ENCODE data around the gene IL6R. TPM values are rescaled to one million over a fixed set of nuclear protein-coding genes. Genes with fewer than 3 reads are reported as not detected.

The IL6R gene
- total RNA-seq, 4 donors from 2014 or later = 31.6 to 53.7 (median 33.5) TPM

DNA sequence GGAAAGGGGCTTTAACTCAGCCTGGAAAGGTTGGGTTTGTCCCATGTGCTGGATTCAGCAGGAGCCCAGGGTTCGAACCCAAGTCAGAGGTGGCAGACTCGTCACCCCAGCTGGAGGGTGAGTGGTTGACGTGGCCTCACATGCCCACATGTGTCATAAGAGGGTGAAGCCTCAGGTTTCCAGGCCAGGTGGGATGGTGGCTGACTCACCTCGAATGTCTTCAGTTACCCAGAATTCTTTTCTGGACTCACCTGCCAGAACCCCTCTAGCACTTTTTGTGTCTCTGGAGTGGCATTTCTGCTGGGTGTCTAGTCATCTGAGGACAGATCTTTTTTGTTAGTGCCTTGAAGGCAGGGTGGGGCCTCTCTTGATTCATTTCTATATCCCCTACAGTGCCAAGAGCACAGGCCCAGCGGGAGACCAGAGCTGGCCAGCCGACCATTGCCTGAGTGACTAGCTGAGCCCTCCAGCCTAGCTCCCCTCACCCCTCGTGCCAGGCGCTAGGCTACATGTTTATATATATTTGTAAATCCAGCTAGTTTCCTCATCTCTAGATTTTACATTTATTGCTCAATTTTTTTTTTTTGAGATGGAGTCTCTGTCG lies 28.1 kb downstream of the IL6R start:
- H3K36me3 ChIP-seq = peaks cover 0 to 46% (median 5%) of the 10 kb centered on the region in 3 donors
- TF ChIP-seq, protein P1, sequence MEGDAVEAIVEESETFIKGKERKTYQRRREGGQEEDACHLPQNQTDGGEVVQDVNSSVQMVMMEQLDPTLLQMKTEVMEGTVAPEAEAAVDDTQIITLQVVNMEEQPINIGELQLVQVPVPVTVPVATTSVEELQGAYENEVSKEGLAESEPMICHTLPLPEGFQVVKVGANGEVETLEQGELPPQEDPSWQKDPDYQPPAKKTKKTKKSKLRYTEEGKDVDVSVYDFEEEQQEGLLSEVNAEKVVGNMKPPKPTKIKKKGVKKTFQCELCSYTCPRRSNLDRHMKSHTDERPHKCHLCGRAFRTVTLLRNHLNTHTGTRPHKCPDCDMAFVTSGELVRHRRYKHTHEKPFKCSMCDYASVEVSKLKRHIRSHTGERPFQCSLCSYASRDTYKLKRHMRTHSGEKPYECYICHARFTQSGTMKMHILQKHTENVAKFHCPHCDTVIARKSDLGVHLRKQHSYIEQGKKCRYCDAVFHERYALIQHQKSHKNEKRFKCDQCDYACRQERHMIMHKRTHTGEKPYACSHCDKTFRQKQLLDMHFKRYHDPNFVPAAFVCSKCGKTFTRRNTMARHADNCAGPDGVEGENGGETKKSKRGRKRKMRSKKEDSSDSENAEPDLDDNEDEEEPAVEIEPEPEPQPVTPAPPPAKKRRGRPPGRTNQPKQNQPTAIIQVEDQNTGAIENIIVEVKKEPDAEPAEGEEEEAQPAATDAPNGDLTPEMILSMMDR (IDR thresholded peaks at IDR 0.05) = no peak
- TF ChIP-seq EP300 (IDR thresholded peaks at IDR 0.05) (no peak), POLR2A (IDR thresholded peaks at IDR 0.05) (no peak)
- H3K4me3 ChIP-seq = no peak overlapping the region
- no peaks in the 10 kb centered on the region for H3K9me3 ChIP-seq
- H3K4me1 ChIP-seq = peaks cover 0 to 81% (median 48%) of the 10 kb centered on the region in 4 donors
- WGBS, 2 donors = 83 to 84% methylated on average over 9 of the region's 9 CpGs
- H3K27ac ChIP-seq = peak overlapping the region; percentile 43 to 86 (median 79)
- DNase-seq (ENCODE audit: low spot score in 2 of 2) = no peak
- no peaks in the 10 kb centered on the region for H3K27me3 ChIP-seq

DNA sequence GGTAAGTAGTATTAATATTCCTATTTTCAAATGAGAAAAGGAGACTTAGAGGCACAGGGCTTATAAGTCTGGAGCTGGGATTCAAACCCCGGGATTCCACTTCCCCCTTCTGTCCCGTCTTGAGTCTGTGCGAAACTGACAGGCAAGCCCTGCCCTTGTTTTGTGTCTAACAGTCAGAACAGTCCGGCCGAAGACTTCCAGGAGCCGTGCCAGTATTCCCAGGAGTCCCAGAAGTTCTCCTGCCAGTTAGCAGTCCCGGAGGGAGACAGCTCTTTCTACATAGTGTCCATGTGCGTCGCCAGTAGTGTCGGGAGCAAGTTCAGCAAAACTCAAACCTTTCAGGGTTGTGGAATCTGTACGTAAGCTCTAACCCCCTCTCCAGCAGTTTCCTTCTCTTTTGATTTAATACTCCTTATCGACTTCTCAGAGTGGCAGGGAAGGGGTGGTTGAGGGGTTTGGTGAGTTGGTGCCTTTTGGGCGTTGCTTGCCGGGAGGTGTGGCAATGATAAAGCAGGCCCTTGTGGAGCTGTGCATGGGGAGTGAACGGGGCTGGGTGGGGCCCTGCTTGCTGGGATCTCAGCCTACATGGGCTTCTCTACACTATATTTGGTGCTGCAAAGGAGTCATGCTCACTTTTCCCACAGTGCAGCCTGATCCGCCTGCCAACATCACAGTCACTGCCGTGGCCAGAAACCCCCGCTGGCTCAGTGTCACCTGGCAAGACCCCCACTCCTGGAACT lies 29.4 kb downstream of the IL6R start:
- peak; percentile 75 to 76 for DNase-seq (ENCODE audit: low spot score in 2 of 2)
- Histone ChIP-seq H3K9me3 (no peaks in the 10 kb centered on the region), H3K36me3 (peaks cover 0 to 50% (median 5%) of the 10 kb centered on the region in 3 donors), H3K4me1 (peaks cover 0 to 71% (median 36%) of the 10 kb centered on the region in 4 donors), H3K27me3 (no peaks in the 10 kb centered on the region), H3K4me3 (peak overlapping the region in 1 of 4 donors; percentile 23), H3K27ac (peak overlapping the region; percentile 43 to 86 (median 79))
- no peak for TF ChIP-seq POLR2A (IDR thresholded peaks at IDR 0.05)
- peak; percentile 23 to 87 for TF ChIP-seq EP300 (IDR thresholded peaks at IDR 0.05)
- 19 to 31% methylated on average over 18 of the region's 18 CpGs for WGBS, 2 donors

DNA sequence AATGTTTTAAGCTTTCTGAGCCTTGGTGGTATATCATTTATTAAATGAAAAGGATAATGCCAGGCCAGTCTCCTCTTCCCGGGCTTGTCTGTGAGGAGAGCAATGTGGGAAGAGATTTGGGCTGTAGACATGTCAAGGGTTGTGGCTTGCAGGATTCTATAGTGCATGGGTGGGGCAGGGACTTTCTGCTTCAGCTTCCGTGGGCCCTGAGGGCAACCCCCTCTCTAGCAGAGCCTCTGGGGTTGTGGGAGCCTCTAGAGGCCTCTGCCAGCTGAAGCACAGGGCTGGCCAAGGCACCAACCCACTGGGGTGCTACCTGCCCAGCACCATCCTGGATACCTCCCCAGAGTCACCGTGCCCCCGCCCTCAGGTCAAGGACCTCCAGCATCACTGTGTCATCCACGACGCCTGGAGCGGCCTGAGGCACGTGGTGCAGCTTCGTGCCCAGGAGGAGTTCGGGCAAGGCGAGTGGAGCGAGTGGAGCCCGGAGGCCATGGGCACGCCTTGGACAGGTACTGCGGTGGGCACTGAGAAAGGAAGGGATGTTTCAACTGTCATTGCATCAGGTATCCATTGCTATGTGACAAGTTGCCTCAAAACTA lies 30.6 kb downstream of the IL6R start:
- Histone ChIP-seq H3K4me3 (no peak overlapping the region), H3K9me3 (no peaks in the 10 kb centered on the region), H3K4me1 (peaks cover 0 to 59% (median 25%) of the 10 kb centered on the region in 4 donors), H3K27ac (peak overlapping the region; percentile 43 to 86 (median 79)), H3K36me3 (peaks cover 0 to 47% (median 5%) of the 10 kb centered on the region in 3 donors), H3K27me3 (no peaks in the 10 kb centered on the region)
- TF ChIP-seq, protein P1 (IDR thresholded peaks at IDR 0.05) = no peak
- 91 to 92% methylated on average over 15 of the region's 15 CpGs for whole genome bisulfite sequencing, 2 donors
- no peak for DNase-seq (ENCODE audit: low spot score in 2 of 2)

DNA sequence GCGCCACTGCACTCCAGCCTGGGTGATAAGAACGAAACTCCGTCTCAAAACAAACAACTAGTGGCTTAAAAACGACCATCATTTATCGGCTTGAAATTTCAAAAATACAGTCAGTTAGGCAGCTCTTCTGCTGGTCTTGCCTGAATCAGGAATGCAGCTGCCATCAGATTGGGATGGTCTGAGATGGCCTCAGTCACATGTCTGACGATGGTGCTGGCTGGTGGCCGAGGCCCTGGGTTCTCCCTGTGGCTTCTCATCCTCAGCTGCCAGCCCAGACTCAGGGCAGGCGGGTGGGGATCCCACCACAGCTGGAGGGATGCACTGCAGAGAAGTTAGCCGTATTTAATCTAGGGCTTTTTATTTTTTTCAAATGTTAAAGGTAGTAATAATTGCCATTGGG lies 31.3 kb downstream of the IL6R start:
- no peak for DNase-seq (ENCODE audit: low spot score in 2 of 2)
- H3K27ac ChIP-seq = peak overlapping the region in 2 of 4 donors; percentile 86
- 77 to 82% methylated on average over 9 of the region's 9 CpGs for WGBS, 2 donors
- H3K36me3 ChIP-seq = peaks cover 0 to 54% (median 5%) of the 10 kb centered on the region in 3 donors
- no peaks in the 10 kb centered on the region for H3K27me3 ChIP-seq
- peaks cover 0 to 52% (median 21%) of the 10 kb centered on the region in 4 donors for H3K4me1 ChIP-seq
- no peaks in the 10 kb centered on the region for H3K9me3 ChIP-seq
- H3K4me3 ChIP-seq = no peak overlapping the region
- TF ChIP-seq POLR2A (IDR thresholded peaks at IDR 0.05) = no peak
- TF ChIP-seq, protein P1 (IDR thresholded peaks at IDR 0.05) = no peak
- no peak for TF ChIP-seq EP300 (IDR thresholded peaks at IDR 0.05)

DNA sequence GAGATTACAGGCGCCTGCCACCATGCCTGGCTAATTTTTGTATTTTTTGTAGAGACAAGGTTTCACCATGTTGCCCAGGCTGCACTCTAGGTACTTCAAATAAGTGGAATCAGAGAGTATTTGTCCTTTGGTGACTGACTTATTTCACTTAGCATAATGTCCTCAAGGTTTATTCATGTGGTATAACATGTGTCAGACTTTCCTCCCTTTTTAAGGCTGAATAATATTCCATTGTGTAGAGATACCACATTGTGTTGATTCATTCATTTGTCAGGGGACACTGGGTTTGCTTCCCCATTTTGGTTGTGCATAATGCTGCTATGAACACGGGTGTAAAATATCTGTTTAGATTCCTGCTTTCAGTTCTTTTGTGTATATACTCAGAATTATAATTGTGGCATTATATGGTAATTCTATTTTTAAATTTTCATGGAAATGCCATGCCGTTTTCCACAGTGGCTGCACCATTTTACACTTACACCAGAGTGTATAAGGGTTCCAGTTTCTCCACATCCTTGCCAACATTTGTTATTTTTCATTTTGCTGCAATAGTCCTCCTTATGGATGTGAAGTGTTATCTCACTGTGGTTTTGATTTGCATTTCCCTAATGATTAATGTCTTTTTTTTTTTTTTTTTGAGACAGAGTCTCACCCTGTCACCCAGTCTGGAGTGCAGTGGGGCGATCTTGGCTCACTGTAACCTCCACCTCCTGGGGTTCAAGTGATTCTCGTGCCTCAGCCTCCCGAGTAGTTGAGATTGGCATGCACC lies 35.1 kb downstream of the IL6R start:
- Histone ChIP-seq H3K9me3 (no peaks in the 10 kb centered on the region), H3K4me3 (no peak overlapping the region), H3K27me3 (no peaks in the 10 kb centered on the region), H3K27ac (peak overlapping the region in 1 of 4 donors; percentile 48), H3K4me1 (peaks cover 0 to 35% (median 3%) of the 10 kb centered on the region in 4 donors), H3K36me3 (peaks cover 0 to 71% (median 5%) of the 10 kb centered on the region in 3 donors)
- DNase-seq (ENCODE audit: low spot score in 2 of 2) = no peak
- 73 to 77% methylated on average over 6 of the region's 6 CpGs for WGBS, 2 donors
- TF ChIP-seq, protein P1 (IDR thresholded peaks at IDR 0.05) = no peak
- TF ChIP-seq EP300 (IDR thresholded peaks at IDR 0.05) (no peak), POLR2A (IDR thresholded peaks at IDR 0.05) (no peak)
